OCI-LY7 (cell line): ENCODE measurements around the gene CADM4. TPM values are rescaled to one million over a fixed set of nuclear protein-coding genes. Genes with fewer than 3 reads are reported as not detected.

Experiments used
- BruUV-seq: library from RNA; stranded (reverse); fragments of 400-500 nt; replicated peaks from 2 replicates; lab custom pipeline; 2021; lab: Mats Ljungman, UMichigan
- CTCF ChIA-PET: fragments of 300-600 bp; sonication (Branson Sonifier 250); formaldehyde crosslinking; loops from one replicate; lab custom pipeline; 2022; ENCODE audit warnings: antibody characterized with exemption; ENCODE audit not compliant: unreplicated experiment; lab: Charles Lee
- POLR2A ChIA-PET: fragments of 300-600 bp; sonication (Branson Sonifier 250); formaldehyde crosslinking; loops from one replicate; lab custom pipeline; 2022; ENCODE audit warnings: antibody characterized with exemption; lab: Charles Lee
- DNase-seq: peaks from one replicate; pipeline ENCODE4 v3.0.0-alpha.2; 2015; ENCODE audit warnings: low spot score
- H2AFZ ChIP-seq: fragments of 200-600 bp; sonication (generic), shearing (Covaris generic); 2 replicates; pipeline ENCODE4 v1.6.1; 2014; ENCODE audit warnings: mild to moderate bottlenecking, antibody characterized with exemption, low read length, moderate library complexity
- H3K27ac ChIP-seq: fragments of 200-600 bp; sonication (generic); 2 replicates; pipeline ENCODE4 v1.5.1; 2014; ENCODE audit warnings: mixed run types, low read depth, mild to moderate bottlenecking, moderate library complexity, low read length, inconsistent platforms; ENCODE audit not compliant: poor library complexity, severe bottlenecking
- H3K36me3 ChIP-seq: fragments of 200-600 bp; sonication (generic); 2 replicates; pipeline ENCODE4 v1.6.1; 2014; ENCODE audit warnings: mild to moderate bottlenecking, antibody characterized with exemption, low read length, moderate library complexity, mixed read lengths; ENCODE audit not compliant: insufficient read depth
- H3K4me1 ChIP-seq: fragments of 200-600 bp; sonication (generic); 2 replicates; pipeline ENCODE4 v1.5.1; 2014; ENCODE audit warnings: mild to moderate bottlenecking, low read length; ENCODE audit not compliant: insufficient read depth, poor library complexity, severe bottlenecking
- H3K4me2 ChIP-seq: fragments of 200-600 bp; sonication (generic); 2 replicates; pipeline ENCODE4 v1.6.1; 2014; ENCODE audit warnings: mild to moderate bottlenecking, low read length
- H3K4me3 ChIP-seq: fragments of 200-600 bp; sonication (generic); 2 replicates; pipeline ENCODE4 v1.5.1; 2014; ENCODE audit warnings: mild to moderate bottlenecking, low read depth, low read length; ENCODE audit not compliant: poor library complexity, severe bottlenecking
- H3K79me2 ChIP-seq: fragments of 200-600 bp; sonication (generic); 2 replicates; pipeline ENCODE4 v1.6.1; 2016; ENCODE audit warnings: low read depth, mild to moderate bottlenecking, low read length, moderate library complexity, mixed read lengths; ENCODE audit not compliant: insufficient read depth
- H3K9me2 ChIP-seq: fragments of 200-600 bp; sonication (generic); 2 replicates; pipeline ENCODE4 v1.6.1; 2016; ENCODE audit warnings: mild to moderate bottlenecking, low read length, mixed read lengths; ENCODE audit not compliant: insufficient read depth
- H3K9me3 ChIP-seq: fragments of 200-600 bp; sonication (generic); 2 replicates; pipeline ENCODE4 v1.6.1; 2014; ENCODE audit warnings: mild to moderate bottlenecking, mixed run types, low read length, mixed read lengths
- H4K20me1 ChIP-seq: fragments of 200-600 bp; sonication (generic); 2 replicates; pipeline ENCODE4 v1.6.1; 2014; ENCODE audit warnings: mild to moderate bottlenecking, antibody characterized with exemption, low read length, moderate library complexity, mixed read lengths; ENCODE audit not compliant: insufficient read depth
- CTCF ChIP-seq: fragments of 200-600 bp; sonication (generic); conservative IDR thresholded peaks from 2 replicates; pipeline ENCODE4 v1.5.1; 2014; ENCODE audit warnings: mild to moderate bottlenecking, antibody characterized with exemption, low read length, moderate library complexity, mixed read lengths
- EZH2phosphoT487 ChIP-seq: fragments of 200-600 bp; sonication (generic); IDR thresholded peaks from 2 replicates; pipeline ENCODE4 v1.6.1; 2018; ENCODE audit warnings: low read depth, borderline replicate concordance, mild to moderate bottlenecking, mixed run types, antibody characterized with exemption, low read length, moderate library complexity, mixed read lengths
- intact Hi-C: fragments of 100-400 bp; cut with micrococcal nuclease; formaldehyde crosslinking; loops from one replicate; pipeline ENCODE4 v1.10.0; 2022; ENCODE audit not compliant: unreplicated experiment
- total RNA-seq, 2 experiments: library from RNA; depleted of rRNA in 1 of 2; stranded (reverse); fragments of >200 nt in 1 of 2; shearing (Covaris generic) in 1 of 2; gene quantifications; 2 replicates each; pipeline ENCODE4 v1.2.3, GENCODE V29; 2014 to 2022

The CADM4 gene
- total RNA-seq, 2 experiments from 2014 or later, result not detected

- peak overlapping the region; percentile 41 for H3K4me3 ChIP-seq
- H2AFZ ChIP-seq, result peak overlapping the region; percentile 96; the same call in 1 of the 2 replicates
- H3K36me3 ChIP-seq, result no peaks in the 10 kb centered on the region
- no peak overlapping the region for H3K27ac ChIP-seq
- TF ChIP-seq CTCF (no peak), EZH2phosphoT487 (no peak)
- no TSS peak for BruUV-seq
- H3K9me2 ChIP-seq, result no peaks in the 10 kb centered on the region
- H3K79me2 ChIP-seq, result no peaks in the 10 kb centered on the region
- no peaks in the 10 kb centered on the region for H4K20me1 ChIP-seq
- ChIA-PET POLR2A (no interaction called here), CTCF (no interaction called here)
- intact Hi-C loops, result no loop called here
- H3K4me2 ChIP-seq, result peak overlapping the region; percentile 68
- peaks cover 12% of the 10 kb centered on the region for H3K4me1 ChIP-seq
- no peaks in the 10 kb centered on the region for H3K9me3 ChIP-seq
- DNase-seq, result no peak
These were observed 5.2 kb downstream of the CADM4 start for GRCh38 chr19:43634506-43634871.

GRCh38 chr19:43634068-43634467 is 5.6 kb downstream of the CADM4 start:
- Histone ChIP-seq H2AFZ (no peak overlapping the region), H3K79me2 (no peaks in the 10 kb centered on the region), H3K4me1 (peaks cover 12% of the 10 kb centered on the region), H3K4me3 (no peak overlapping the region), H3K9me3 (no peaks in the 10 kb centered on the region), H3K27ac (no peak overlapping the region), H3K4me2 (no peak overlapping the region), H3K9me2 (no peaks in the 10 kb centered on the region), H3K36me3 (no peaks in the 10 kb centered on the region), H4K20me1 (no peaks in the 10 kb centered on the region)
- DNase-seq, result no peak
- no TSS peak for BruUV-seq
- ChIA-PET CTCF (no interaction called here), POLR2A (no interaction called here)
- TF ChIP-seq EZH2phosphoT487, result no peak
- no peak for TF ChIP-seq CTCF
- intact Hi-C loops, result no loop called here

GRCh38 chr19:43633520-43633919 is 6.1 kb downstream of the CADM4 start:
- intact Hi-C loops, result no loop called here

More at GRCh38 chr19:43633520-43633919, 6.1 kb downstream of the CADM4 start:
- CTCF ChIA-PET, result no interaction called here
- H3K36me3 ChIP-seq, result no peaks in the 10 kb centered on the region
- H3K4me3 ChIP-seq, result no peak overlapping the region
- no peaks in the 10 kb centered on the region for H3K9me3 ChIP-seq
- no peak overlapping the region for H2AFZ ChIP-seq
- H3K4me2 ChIP-seq, result no peak overlapping the region
- no peak overlapping the region for H3K27ac ChIP-seq
- DNase-seq, result no peak
- no peaks in the 10 kb centered on the region for H3K79me2 ChIP-seq
- peaks cover 12% of the 10 kb centered on the region for H3K4me1 ChIP-seq
- H4K20me1 ChIP-seq, result no peaks in the 10 kb centered on the region
- POLR2A ChIA-PET, result no interaction called here
- TF ChIP-seq CTCF (no peak), EZH2phosphoT487 (no peak)
- no peaks in the 10 kb centered on the region for H3K9me2 ChIP-seq
- no TSS peak for BruUV-seq
